ENCODE data around the gene PRRG2. TPM values are rescaled to one million over a fixed set of nuclear protein-coding genes. Genes with fewer than 3 reads are reported as not detected.

PRRG2 gene
- total RNA-seq, 1 donor from 2014 or later = 4.5 TPM

DNA sequence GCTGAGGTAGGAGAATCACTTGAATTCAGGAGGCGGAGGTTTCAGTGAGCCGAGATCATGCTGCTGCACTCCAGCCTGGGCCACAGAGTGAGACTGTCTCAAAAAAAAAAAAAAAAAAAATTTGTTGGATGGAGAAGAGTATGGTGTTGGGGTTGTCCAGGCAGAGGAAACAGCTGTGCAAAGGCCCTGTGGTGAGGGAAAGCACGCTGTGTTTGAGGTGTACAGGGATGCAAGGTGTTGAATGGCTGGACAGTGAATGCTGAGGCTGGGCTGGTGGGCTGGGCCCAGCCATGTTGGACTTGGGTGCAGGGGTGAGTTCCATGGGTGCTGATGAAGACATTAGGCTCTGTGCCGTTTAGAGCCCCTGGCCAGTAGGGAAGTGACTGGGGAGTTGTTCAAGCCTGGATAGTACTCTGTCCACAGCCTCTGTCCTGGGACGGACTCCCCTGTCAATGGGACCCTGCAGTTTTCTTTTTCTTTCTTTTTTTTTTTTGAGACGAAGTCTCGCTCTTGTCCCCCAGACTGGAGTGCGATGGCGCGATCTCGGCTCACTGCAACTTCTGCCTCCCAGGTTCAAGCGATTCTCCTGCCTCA, 28.5 kb downstream of the PRRG2 start:
- H3K36me3 ChIP-seq (ENCODE audit: control insufficient read depth, insufficient read depth, low read length) = peaks cover 13% of the 10 kb centered on the region
- TF ChIP-seq, protein P1, sequence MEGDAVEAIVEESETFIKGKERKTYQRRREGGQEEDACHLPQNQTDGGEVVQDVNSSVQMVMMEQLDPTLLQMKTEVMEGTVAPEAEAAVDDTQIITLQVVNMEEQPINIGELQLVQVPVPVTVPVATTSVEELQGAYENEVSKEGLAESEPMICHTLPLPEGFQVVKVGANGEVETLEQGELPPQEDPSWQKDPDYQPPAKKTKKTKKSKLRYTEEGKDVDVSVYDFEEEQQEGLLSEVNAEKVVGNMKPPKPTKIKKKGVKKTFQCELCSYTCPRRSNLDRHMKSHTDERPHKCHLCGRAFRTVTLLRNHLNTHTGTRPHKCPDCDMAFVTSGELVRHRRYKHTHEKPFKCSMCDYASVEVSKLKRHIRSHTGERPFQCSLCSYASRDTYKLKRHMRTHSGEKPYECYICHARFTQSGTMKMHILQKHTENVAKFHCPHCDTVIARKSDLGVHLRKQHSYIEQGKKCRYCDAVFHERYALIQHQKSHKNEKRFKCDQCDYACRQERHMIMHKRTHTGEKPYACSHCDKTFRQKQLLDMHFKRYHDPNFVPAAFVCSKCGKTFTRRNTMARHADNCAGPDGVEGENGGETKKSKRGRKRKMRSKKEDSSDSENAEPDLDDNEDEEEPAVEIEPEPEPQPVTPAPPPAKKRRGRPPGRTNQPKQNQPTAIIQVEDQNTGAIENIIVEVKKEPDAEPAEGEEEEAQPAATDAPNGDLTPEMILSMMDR (IDR thresholded peaks at IDR 0.05; ENCODE audit: insufficient read depth, low read length, severe bottlenecking) = no peak
- FAIRE-seq = no peak
- no peak overlapping the region for H3K4me3 ChIP-seq (ENCODE audit: low read depth, low read length)
- DNase-seq (ENCODE audit: low read depth) = no peak
- H3K27me3 ChIP-seq (ENCODE audit: control insufficient read depth, insufficient read depth, low read length) = no peaks in the 10 kb centered on the region

- TF ChIP-seq, protein P1 (IDR thresholded peaks at IDR 0.05; ENCODE audit: insufficient read depth, low read length, severe bottlenecking) = no peak
- FAIRE-seq = no peak
- no peak for DNase-seq (ENCODE audit: low read depth)
- Histone ChIP-seq H3K36me3 (ENCODE audit: control insufficient read depth, insufficient read depth, low read length) (peaks cover 23% of the 10 kb centered on the region), H3K27me3 (ENCODE audit: control insufficient read depth, insufficient read depth, low read length) (no peaks in the 10 kb centered on the region), H3K4me3 (ENCODE audit: low read depth, low read length) (no peak overlapping the region)
Measured at GRCh38 chr19:49613374-49613773, 32.3 kb downstream of the PRRG2 start.

DNA sequence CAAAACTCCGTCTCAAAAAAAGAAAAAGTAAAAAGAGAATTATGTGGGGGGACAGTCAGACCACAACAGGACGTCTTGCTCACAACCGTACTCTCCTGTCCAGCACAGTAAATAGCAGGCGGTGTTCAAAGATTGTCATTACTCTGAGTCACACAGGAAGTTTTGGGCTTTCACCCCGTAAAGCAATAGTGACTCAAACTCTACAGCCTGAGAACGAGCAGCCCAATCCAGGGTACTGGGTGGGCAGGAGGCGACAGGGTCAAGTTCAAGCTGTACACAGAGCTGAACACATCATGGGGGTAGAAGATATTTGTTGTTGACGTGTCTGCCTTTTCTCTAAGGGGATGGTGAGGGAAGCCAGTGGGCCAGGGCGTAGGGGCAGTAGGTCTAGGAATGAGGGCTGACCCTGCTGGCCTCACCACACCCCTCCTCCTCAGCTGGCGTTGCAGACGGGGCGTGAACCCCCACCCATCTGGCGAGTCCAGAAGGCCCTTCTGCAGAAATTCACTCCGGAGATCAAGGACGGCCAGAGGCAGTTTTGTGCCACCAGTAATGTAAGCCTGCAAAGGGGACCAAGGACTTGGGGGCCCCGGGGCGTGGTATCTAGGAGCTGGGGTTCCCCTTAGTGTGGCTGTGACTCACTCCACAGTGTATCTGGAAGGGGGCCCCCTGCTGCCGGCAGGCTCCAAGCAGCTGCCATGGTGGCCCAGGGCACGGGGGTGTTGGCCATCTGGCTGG, 33.1 kb downstream of the PRRG2 start:
- peaks cover 24% of the 10 kb centered on the region for H3K36me3 ChIP-seq (ENCODE audit: control insufficient read depth, insufficient read depth, low read length)
- H3K27me3 ChIP-seq (ENCODE audit: control insufficient read depth, insufficient read depth, low read length) = no peaks in the 10 kb centered on the region
- DNase-seq (ENCODE audit: low read depth) = peak; percentile 87
- TF ChIP-seq, protein P1 (IDR thresholded peaks at IDR 0.05; ENCODE audit: insufficient read depth, low read length, severe bottlenecking) = no peak
- peak; percentile 13 for FAIRE-seq
- H3K4me3 ChIP-seq (ENCODE audit: low read depth, low read length) = no peak overlapping the region

- H3K36me3 ChIP-seq (ENCODE audit: control insufficient read depth, insufficient read depth, low read length) = peaks cover 22% of the 10 kb centered on the region
Measured at GRCh38 chr19:49615861-49616260, 34.7 kb downstream of the PRRG2 start.

DNA sequence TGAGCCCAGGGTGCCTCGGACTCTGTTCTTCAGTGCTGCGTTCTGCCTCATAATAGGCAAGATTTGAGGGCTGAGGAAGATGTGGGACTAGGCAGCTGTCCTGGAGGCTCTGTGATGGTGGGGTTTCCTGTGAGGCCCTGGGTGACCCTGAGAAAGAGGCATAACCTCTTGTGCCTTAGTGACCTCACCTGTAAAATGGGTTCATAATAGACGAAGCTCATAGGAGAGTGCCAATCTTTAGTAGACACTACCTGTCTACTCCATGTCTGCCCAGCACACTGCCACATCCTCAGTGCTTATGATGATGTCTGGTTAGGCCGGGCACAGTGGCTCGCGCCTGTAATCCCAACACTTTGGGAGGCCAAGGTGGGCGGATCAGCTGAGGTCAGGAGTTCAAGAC, 35.4 kb downstream of the PRRG2 start:
- TF ChIP-seq, protein P1 (IDR thresholded peaks at IDR 0.05; ENCODE audit: insufficient read depth, low read length, severe bottlenecking) = no peak
- peaks cover 20% of the 10 kb centered on the region for H3K36me3 ChIP-seq (ENCODE audit: control insufficient read depth, insufficient read depth, low read length)
- no peak for FAIRE-seq

More at GRCh38 chr19:49615861-49616260, 34.7 kb downstream of the PRRG2 start:
- TF ChIP-seq, protein P1 (IDR thresholded peaks at IDR 0.05; ENCODE audit: insufficient read depth, low read length, severe bottlenecking) = no peak
- Histone ChIP-seq H3K27me3 (ENCODE audit: control insufficient read depth, insufficient read depth, low read length) (no peaks in the 10 kb centered on the region), H3K4me3 (ENCODE audit: low read depth, low read length) (no peak overlapping the region)
- FAIRE-seq = no peak
- no peak for DNase-seq (ENCODE audit: low read depth)

More for the DNA sequence above, 35.4 kb downstream of the PRRG2 start:
- Histone ChIP-seq H3K4me3 (ENCODE audit: low read depth, low read length) (no peak overlapping the region), H3K27me3 (ENCODE audit: control insufficient read depth, insufficient read depth, low read length) (no peaks in the 10 kb centered on the region)
- DNase-seq (ENCODE audit: low read depth) = no peak
